Body of pancreas (tissue), 4 donors: Measurements from ENCODE around the gene SH3D19.

Experiments used
- POLR2A ChIP-seq, 3 donors: fragments of 450-650 bp; IDR thresholded peaks; one replicate each; pipeline ENCODE4 v1.6.1; 2016; ENCODE audit warnings: antibody characterized with exemption in 3 of 3, mild to moderate bottlenecking in 2 of 3
- TF ChIP-seq, protein P1 (sequence below), 7 experiments: fragments of 450-650 bp in 4 of 7; fragments of 200-600 bp in 3 of 7; sonication (generic) in 3 of 7; IDR thresholded peaks; one replicate each; pipeline ENCODE4 v1.5.1; 2016 to 2019; ENCODE audit warnings: antibody characterized with exemption in 7 of 7

DNA sequence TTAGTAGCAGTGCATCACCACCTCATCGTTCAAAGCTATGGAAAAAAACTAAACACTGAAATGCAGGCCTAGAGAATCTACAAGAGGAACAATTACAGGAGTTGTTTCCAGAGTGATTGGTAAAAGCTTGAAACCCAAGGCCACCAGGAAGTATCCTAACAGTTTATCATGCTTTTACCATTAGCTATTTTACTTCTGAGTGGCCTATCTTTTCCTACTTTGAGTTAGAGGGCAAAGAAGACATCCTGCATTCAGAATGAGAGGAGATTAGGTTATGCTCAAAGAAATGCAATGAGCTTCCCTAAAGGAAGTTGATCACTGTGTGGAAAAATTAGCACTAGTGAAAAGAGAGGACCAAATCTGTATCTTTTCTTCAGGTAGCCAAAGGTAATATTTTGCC lies 118.2 kb downstream of the SH3D19 start:
- TF ChIP-seq POLR2A (IDR thresholded peaks at IDR 0.05): no peak
- TF ChIP-seq, protein P1, sequence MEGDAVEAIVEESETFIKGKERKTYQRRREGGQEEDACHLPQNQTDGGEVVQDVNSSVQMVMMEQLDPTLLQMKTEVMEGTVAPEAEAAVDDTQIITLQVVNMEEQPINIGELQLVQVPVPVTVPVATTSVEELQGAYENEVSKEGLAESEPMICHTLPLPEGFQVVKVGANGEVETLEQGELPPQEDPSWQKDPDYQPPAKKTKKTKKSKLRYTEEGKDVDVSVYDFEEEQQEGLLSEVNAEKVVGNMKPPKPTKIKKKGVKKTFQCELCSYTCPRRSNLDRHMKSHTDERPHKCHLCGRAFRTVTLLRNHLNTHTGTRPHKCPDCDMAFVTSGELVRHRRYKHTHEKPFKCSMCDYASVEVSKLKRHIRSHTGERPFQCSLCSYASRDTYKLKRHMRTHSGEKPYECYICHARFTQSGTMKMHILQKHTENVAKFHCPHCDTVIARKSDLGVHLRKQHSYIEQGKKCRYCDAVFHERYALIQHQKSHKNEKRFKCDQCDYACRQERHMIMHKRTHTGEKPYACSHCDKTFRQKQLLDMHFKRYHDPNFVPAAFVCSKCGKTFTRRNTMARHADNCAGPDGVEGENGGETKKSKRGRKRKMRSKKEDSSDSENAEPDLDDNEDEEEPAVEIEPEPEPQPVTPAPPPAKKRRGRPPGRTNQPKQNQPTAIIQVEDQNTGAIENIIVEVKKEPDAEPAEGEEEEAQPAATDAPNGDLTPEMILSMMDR (IDR thresholded peaks at IDR 0.05): no peak
